HG02759 (cell line): ENCODE data around the gene SIL1.
"Not testable (repeated sequence)": the region's sequence is repeated elsewhere in the genome, so short reads cannot be mapped to it uniquely, and the experiment has no call there.

ENCODE experiments used
- ATAC-seq: cut with Tn5 transposase; IDR thresholded peaks from one replicate; pipeline ENCODE4 v1.9.1; 2021; ENCODE audit warnings: mild to moderate bottlenecking, moderate library complexity; ENCODE audit not compliant: unreplicated experiment

SIL1 gene

GRCh38 chr5:139197710-139198669, at the start of gene SIL1:
Gene SIL1 (minus strand): TSS chr5:139198368. CDS start chr5:139127843, 70,525 bp downstream.
- peak; percentile 99 for ATAC-seq

GRCh38 chr5:139246394-139246793, 48.2 kb upstream of the SIL1 start:
- no peak for ATAC-seq

GRCh38 chr5:139245637-139246339, 47.6 kb upstream of the SIL1 start:
- ATAC-seq, result no peak

DNA sequence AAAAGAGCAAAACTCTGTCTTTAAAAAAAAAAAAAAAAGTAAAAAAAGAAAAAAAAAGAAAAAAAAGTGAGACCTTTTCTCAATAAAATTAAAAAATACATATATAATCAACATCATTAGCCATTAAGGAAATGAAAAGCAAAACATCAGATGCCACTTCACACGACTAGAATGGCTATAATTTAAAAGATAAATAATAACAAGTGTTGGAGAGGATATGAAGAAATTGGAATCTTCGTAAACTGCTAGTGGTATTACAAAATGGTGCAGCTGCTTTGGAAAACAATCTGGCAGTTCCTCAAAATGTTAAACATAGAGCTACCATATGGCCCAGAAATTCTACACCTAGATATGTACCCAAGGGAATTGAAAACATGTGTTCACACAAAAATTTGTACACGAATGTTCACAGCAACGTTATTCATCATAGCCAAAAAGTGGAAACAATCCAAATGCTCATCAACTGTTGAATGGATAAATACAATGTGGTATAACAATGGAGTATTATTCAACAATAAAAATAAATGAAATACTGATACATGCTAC, 45.3 kb upstream of the SIL1 start:
- ATAC-seq, result no peak

- no peak for ATAC-seq
Observed at GRCh38 chr5:139241139-139241538, 43.0 kb upstream of the SIL1 start.

- no peak for ATAC-seq
Observed at GRCh38 chr5:139236479-139236878, 38.3 kb upstream of the SIL1 start.

GRCh38 chr5:139232147-139232724, 34.1 kb upstream of the SIL1 start:
- no peak for ATAC-seq

- no peak for ATAC-seq
Observed at GRCh38 chr5:139228201-139228803, 30.1 kb upstream of the SIL1 start.

GRCh38 chr5:139226131-139226530, 28.0 kb upstream of the SIL1 start:
- no peak for ATAC-seq

GRCh38 chr5:139223481-139223880, 25.3 kb upstream of the SIL1 start:
- no peak for ATAC-seq

- ATAC-seq, result no peak
Observed at GRCh38 chr5:139222346-139222745, 24.2 kb upstream of the SIL1 start.

DNA sequence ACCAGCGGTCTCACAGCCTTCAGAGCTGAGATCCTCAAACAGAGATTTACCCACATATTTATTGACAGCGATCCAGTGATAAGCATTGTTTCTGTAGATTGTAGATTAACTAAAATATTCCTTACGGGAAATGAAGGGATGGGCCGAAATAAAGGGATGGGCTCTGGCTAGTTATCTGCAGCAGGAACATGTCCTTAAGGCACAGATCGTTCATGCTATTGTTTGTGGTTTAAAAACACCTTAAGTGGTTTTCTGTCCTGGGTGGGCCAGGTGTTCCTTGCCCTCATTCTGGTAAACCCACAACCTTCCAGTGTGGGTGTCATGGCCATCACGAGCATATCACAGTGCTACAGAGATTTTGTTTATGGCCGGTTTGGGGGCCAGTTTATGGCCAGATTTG, 19.9 kb upstream of the SIL1 start:
- not testable (repeated sequence) for ATAC-seq

DNA sequence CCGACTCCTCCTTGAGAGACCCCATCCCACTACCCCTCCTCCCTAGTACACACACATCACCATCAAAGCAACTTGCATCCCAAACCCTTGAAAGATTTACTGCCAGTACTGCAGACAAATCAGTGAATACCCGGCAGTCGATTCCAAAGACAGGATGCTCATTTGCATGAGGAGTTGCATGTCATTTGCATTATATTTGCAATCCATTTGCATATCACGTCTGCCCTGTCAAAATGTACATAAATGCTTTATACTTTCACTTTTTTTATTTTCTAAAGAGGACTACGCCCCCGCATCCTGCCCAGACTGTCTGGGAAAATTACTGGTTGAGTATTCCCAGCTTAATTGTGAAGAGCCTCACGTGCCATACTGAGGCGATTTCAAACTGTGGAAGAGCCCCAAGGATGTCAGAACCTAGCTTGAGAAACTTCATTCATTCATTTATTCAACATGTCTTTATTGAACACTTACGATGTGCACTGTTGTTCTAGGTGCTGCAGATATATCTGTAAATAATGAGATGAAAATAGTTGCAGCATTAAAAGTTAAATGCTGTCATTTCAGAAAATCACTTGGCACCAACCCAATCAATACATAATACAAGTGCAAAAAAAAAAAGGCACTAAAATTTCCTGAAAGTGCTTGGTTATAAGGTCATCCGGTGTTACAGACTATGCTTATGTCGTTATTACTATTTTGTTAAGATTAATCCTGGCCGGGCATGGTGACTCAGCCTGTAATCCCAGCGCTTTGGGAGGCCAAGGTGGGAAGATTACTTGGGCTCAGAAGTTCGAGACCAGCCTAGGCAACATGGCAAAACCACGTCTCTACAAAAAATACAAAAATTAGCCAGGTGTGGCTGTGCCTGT, 17.2 kb upstream of the SIL1 start:
- ATAC-seq, result no peak

DNA sequence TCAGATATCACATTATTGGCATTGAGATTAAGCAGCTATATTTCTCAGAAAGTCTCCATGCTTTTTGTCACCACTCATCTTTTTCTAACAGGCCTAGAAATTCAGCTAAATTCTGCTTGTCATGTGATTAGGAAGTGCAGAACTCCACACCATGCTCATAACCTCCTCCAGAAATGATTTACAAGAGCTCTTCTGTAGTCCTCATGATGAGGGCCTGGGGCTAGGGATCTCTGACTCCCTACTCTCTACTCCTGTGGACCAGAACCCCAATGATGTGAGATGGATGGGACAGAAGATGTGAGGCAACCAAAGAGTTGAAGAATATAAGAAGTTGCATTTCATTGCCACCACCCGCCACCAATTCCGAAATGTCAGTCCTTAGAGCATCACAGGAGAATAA, 16.5 kb upstream of the SIL1 start:
- no peak for ATAC-seq

GRCh38 chr5:139212906-139213305, 14.7 kb upstream of the SIL1 start:
- ATAC-seq, result no peak

DNA sequence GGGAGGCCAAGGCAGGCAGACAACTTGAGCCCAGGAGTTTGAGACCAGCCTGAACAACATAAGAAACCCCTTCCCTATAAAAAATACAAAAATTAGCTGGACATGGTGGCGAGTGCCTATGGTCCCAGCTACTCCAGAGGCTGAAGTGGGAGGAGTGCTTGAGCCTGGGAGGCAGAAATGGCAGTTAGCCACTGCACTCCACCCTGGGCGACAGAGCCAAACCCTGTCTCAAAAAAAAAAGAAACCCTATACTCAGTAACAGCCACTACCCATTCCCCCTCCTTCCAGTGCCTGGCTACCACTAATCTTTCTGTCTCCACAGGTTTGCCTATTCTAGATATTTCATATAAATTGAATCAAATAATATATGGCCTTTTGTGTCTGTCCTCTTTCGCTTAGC, 14.3 kb upstream of the SIL1 start:
- ATAC-seq, result no peak

GRCh38 chr5:139210585-139210984, 12.4 kb upstream of the SIL1 start:
- ATAC-seq, result no peak

DNA sequence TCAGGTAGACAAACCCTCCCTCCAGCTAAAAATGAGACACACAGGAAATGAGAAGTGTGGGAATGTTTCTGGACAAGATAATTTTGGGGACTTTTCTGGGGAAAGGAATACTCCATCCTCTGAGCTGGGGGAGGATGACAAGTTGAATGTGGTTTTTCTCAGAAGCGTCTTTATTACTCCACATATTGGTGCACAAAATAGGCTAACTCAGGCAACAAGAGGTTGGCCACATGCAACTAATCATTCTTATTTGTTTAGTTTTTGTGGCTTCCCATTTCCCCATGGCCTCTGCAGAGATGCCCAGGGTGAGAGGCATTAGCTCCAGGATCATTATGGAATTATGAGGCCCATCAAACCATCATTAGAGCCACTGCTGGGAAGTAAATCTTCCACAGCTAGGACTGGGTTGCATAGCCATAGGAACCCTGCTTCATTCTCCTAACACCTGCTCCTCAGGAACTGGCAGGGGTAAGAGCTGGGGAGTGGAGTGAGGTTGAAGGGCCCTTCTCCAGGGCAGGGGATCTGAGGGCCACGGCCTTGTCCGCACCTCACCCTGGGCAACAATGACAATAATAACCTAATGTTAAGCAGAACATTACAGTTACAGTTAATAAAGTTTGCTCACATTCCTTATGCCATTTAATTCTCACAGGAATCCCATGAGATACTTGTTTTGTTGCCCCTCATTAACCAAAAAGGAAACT, 9.3 kb upstream of the SIL1 start:
- ATAC-seq, result no peak

GRCh38 chr5:139205586-139205985, 7.4 kb upstream of the SIL1 start:
- ATAC-seq, result no peak
